Cortex of kidney (tissue), 1 donor: ENCODE measurements around the gene TRAP1.

Experiments used
- DNase-seq: peaks from one replicate; lab custom pipeline; 2025; lab: John Stamatoyannopoulos, UW

TRAP1 gene

GRCh38 chr16:3713587-3714242, 3.6 kb downstream of the TRAP1 start:
- DNase-seq, result no peak

GRCh38 chr16:3712861-3713372, 4.4 kb downstream of the TRAP1 start:
- DNase-seq, result no peak

GRCh38 chr16:3706253-3707012, 10.9 kb downstream of the TRAP1 start:
- DNase-seq, result no peak

DNA sequence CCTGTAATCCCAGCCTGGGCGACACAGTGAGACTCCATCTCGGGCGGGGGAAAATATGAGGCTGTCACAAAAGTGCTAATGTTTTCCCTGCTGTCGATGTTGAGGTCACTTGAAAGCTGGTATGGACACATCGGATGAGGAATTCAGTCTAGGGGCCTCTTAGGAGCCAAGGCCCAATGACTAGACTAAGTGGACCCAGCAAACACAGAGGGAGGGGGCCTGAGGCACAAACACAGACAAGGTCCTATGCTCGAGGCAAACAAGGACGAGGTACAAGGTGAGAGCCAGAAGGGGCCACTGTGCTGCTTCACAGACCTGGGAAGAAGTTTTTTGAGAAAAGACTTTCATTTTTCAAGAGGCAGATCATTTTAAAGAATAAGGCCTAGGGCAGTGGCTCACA, 15.2 kb downstream of the TRAP1 start:
- DNase-seq, result no peak

GRCh38 chr16:3701531-3701930, 15.8 kb downstream of the TRAP1 start:
- DNase-seq, result no peak

DNA sequence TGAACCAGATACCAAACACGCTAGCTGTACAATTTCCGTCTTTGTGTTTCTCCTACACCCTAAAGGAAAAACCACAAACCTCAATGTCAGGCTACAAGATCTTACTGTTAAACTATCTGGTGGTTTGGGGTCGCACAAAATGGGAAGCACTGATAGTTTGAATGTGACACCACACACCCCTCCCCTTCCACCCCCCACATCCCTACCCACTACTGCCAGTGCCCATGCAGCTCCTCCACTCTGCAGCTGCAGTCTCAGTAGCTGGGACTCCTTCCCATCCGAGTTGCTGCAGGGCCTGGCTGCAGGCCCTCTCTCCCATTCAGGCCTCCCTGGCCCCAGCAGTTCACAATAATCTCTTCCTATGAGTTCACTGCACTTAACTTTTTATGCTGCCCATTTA, 18.4 kb downstream of the TRAP1 start:
- DNase-seq, result no peak

DNA sequence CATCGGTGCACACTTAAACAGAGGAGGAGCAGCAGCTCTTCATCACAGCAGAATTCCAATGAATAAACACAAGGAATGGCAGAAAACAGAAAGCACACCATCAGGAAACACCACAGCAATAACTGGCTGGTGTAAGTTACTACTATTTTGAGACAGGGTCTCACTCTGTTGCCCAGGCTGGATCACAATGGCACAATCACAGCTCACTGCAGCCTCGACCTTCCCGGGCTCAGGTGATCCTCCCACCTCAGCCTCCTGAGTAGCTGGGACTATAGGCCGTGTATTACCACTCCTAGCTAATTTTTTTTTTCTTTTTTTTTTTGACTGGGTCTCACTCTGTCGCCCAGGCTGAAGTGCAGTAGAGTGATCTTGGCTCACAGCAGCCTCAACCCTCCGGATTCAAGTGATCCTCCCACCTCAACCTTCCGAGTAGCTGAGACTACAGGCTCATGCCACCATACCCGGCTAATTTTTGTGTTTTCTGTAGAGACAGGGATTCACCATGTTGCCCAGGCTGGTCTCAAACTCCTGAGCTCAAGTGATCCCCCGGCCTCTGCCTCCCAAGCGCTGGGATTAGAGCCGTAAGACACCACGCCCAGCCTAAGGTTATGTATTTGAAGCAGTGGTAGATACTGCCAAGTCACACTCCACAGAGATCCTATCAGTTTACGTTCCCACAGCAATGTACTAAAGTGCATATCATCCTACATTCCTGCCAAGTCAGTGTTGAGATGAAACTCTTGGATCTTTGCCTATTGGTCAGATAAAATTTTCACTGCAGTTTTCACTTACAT, 20.7 kb downstream of the TRAP1 start:
- no peak for DNase-seq

- no peak for DNase-seq
These were observed 21.5 kb downstream of the TRAP1 start for GRCh38 chr16:3695610-3696369.

DNA sequence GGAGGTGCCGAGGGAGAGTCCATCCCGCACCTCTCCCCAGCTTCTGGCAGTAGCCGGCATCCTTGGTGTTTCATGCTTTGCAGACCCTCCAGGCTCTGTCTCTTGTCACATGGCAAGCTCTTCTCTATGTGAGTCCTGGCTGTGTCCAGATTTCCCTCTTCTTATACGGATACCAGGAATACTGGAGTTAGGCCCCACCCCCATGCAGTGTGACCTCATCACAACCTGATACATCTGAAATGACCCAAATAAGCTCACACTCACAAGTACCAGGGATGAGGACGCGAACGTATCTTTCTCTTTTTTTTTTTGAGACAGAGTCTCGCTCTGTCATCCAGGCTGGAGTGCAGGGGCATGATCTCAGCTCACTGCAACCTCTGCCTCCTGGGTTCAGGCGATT, 23.3 kb downstream of the TRAP1 start:
- DNase-seq, result no peak

GRCh38 chr16:3691761-3692160, 25.6 kb downstream of the TRAP1 start:
- no peak for DNase-seq

- no peak for DNase-seq
These were observed 26.2 kb downstream of the TRAP1 start for GRCh38 chr16:3690980-3691720.

DNA sequence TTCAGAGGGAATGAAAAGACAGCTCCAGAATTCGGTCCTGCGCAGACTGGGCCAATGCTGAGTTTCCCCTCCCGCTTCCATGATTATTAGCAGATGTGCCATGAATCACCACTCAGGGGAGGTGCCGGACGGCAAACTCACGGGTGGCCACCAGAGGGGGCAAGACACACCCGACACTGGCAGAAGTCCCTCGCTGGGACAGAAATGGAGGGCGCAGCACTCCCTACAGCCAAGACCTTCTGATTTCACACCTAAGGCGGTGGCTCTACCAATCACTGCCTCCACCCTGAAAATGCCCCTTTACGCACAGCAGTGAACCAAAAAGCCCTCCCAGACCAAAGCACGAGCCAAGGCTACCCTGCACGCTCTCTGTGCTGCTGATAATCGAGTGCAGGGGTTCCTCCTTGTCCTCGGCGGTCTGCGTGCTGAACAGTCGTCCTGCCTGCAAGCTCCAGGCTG, 26.8 kb downstream of the TRAP1 start:
- no peak for DNase-seq

DNA sequence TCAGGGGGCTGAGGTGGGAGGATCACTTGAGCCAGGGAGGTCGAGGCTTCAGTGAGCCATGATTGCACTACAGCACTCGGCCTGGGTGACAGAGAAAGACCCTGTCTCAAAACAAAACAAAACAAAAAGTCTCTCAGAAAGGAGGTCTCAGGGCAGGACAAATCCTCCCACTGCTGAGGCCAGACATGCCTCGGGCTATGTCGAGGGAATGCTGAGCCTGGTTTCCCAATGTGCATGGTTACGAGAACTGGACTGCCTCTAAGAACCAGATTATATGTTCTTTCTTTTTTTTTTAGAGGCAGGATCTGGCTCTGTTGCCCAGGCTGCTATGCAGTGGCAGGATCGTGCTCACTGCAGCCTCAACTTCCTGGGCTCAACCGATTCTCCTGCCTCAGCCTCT, 27.6 kb downstream of the TRAP1 start:
- no peak for DNase-seq

- DNase-seq, result no peak
These were observed 29.5 kb downstream of the TRAP1 start for GRCh38 chr16:3687792-3688191.

- DNase-seq, result no peak
These were observed 30.3 kb downstream of the TRAP1 start for GRCh38 chr16:3687021-3687420.

DNA sequence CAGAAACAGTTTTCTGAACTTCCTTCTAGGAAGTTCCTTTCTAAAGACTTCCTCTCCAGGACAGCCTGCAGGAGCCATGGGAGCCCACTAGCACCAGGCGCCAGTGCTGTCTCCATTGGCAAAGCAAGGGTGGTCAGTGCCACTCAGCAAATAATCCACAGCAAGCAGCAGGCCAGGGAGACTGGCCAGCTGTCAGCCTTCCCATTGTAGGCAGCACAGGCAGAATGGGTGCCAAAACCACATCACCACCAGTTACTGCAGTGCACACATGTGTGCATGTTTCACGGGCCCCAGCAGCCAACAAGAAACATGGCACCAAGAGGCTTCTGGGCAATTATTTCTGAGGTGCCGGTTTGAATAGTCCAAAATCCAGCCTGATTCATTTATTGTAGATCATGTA, 36.1 kb downstream of the TRAP1 start:
- DNase-seq, result no peak

- no peak for DNase-seq
These were observed 39.3 kb downstream of the TRAP1 start for GRCh38 chr16:3677994-3678393.

DNA sequence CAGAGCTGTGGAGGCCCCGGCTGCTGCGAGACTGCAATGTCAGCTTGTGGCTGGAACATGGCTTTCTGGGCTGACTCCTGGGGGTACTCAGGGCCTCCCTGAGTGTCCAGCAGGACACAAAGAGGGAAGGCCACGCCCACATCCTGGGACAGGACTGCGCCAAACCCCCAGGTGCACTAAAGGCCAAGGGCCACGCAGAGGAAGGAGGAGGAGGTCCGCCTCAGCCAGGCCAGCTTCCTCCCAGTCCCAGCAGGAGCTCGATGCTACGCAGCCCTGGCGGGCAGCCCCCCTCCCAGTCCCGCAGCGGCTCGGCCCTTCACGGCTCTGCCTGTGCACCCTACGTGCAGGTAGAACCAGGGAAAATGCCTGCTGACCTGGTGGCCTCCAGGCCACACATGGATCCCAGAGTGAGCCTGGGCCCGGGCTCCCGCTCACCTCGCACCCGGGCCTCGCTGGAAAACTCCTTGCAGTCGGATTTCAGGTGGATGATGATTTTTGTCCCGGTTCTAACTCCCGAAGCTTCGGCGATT, 41.7 kb downstream of the TRAP1 start:
- no peak for DNase-seq

DNA sequence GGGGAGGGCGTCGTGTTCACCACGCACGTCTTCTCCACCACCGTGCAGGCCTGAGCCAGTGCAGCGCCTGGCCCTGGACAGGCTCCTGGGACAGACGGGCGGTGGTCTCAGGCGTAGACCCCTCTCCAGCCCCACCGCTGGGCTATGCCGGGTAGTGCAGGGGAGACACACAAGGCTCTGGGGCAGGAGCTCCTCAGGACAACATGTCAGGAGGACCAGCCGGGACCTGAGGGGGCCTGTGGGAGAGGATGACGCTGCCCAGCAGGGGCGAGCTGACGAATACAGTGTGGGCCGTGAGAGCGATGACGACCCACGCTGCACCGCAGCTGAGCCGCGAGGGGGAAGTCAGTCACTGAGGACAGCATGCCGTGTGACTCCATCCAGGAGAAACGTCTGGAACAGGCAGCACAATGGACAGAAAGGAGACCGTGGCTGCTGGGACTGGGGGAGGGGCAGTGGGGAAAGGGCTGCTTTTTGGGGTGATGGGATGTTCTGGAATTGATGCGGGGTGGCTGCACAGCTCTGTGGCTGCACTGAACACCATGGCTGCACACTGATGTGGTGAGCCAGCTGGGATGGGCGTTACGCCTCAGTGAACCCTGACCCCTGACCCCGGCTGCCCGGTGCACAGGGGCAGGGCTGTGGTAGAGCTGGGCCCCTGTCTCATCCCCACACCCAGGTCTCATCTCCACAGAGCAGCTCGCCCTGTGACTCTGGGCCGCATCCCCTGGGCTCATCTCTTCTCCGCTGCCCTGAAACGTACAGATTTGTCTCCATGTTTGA, 42.6 kb downstream of the TRAP1 start:
- DNase-seq, result no peak
